ENCODE measurements around the gene BBOF1.

DNA sequence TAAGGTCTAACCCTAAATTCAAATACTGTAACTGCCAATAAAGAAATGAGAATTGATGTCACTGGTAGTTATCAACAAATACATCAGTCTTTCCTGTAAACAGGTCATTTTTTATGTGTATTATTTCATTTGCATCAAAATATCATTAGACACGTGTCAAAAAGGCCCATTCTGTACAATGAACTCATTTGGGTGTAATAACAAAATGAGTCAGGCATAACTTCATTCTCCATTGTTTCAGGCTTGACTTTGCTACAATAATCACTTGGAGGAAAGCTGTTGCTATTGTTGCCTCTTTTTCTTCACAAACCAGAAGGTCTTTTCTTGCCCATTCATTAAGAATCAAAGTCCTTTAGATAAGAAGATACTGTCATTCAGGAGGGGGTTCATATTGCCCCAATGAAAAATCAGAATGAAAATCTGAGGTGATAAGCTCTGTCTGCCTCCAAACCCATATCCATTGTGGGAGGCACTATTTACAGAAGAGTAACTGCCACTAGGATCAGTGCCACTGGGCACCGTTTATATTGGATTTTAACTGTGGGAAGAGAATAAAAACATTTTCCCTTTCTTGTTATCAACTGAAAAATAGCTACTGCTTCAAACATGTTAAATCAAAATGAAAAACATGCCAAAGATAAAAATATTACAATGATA, 10.2 kb upstream of the BBOF1 start:
- TF ChIP-seq BHLHE40 (IDR thresholded peaks at IDR 0.05; ENCODE audit: borderline replicate concordance) (no peak), FOXK2 (IDR thresholded peaks at IDR 0.05) (no peak), CTBP1 (IDR thresholded peaks at IDR 0.05; ENCODE audit: borderline replicate concordance) (no peak), FOXM1 (IDR thresholded peaks at IDR 0.05; ENCODE audit: borderline replicate concordance) (no peak), ZNF384 (IDR thresholded peaks at IDR 0.05) (no peak), ELF4 (IDR thresholded peaks at IDR 0.05) (no peak), SP1 (IDR thresholded peaks at IDR 0.05) (no peak), FOXA1 (IDR thresholded peaks at IDR 0.05) (no peak), TARDBP (IDR thresholded peaks at IDR 0.05) (no peak)
- TF ChIP-seq, protein P1, sequence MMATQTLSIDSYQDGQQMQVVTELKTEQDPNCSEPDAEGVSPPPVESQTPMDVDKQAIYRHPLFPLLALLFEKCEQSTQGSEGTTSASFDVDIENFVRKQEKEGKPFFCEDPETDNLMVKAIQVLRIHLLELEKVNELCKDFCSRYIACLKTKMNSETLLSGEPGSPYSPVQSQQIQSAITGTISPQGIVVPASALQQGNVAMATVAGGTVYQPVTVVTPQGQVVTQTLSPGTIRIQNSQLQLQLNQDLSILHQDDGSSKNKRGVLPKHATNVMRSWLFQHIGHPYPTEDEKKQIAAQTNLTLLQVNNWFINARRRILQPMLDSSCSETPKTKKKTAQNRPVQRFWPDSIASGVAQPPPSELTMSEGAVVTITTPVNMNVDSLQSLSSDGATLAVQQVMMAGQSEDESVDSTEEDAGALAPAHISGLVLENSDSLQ (IDR thresholded peaks at IDR 0.05): no peak

All from HEK293T (cell line).